GM19023 (cell line): ENCODE results near the gene NCKAP5L.
"Not testable (repeated sequence)": the region's sequence is repeated elsewhere in the genome, so short reads cannot be mapped to it uniquely, and the experiment has no call there.

Experiments
- ATAC-seq: cut with Tn5 transposase; IDR thresholded peaks from one replicate; pipeline ENCODE4 v1.9.1; 2021; ENCODE audit warnings: mild to moderate bottlenecking, moderate library complexity; ENCODE audit not compliant: unreplicated experiment

Gene NCKAP5L

DNA sequence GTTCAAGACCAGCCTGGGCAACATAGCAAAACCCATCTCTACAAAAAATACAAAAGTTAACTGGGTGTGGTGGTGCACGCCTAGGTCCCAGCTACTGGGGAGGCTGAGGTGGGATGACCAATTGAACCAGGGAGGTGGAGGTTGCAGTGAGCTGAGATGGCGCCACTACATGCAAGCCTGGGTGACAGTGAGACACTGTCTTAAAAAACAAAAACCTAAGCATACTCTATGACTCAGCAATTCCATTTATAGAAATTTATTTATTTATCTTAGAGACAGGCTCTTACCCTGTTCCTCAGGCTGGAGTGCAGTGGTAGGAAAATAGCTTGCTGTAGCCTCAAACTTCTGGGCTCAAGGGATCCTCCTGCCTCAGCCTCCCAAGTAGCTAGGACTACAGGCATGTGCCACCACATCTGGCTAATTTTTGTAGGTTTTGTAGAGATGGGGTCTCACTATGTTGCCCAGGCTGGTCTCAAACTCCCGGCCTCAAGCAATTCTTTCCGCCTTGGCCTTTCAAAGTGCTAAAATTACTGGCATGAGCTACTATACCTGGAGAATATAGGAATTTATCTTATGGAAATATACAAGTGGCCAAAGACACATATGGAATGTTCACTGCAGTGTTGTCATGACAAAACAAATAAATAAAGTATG is 43.3 kb downstream of the NCKAP5L start:
- ATAC-seq, result no peak

DNA sequence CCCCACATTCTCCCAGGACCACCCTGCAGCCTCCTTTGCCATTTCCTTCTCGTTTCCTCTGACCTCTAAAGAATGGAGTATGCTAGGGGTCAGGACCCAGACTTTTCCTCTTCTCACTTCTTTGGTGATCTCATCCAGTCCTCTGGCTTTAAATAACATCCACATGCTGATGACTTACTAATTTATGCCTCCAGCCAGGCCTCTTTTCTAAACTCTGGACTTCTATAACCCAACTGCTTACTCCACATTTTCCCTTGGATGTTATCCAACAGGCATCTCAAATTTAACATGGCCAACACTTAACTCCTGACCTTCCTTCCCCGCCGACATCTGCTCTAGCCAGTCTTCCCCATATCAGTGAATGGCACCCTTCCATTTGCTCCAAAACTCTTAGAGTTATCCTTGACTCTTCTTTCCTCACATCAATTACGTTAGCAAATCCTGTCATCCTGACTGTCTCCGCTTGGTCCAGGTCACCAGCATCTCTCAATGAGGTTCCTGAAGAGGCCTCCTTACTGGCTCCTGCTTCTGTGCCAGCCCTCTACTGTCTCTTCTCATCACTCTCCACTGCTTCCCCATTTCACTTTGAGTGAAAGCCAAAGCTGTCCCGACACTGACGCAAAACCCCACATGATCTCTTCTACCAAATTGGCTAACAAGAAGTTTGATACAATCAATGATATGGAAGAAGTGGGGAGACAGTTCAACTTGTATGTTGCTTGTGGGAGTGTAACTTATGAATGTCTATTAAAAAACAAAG is 44.1 kb downstream of the NCKAP5L start:
- no peak for ATAC-seq

DNA sequence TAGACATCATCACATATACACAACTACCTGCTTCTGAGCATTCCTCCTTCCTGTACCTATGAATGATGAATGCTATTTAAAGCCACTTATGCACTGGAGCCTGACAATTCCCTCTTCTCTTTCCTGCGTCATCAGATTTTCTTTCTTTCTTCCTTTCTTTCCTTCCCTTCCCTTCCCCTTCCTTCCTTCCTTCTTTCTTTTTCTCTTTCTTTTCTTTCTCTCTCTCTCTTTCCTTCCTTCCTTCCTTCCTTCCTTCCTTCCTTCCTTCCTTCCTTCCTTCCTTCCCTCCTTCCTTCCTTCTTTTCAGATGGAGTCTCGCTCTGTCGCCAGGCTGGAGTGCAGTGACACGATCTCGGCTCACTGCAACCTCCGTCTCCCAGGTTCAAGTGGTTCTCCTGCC is 47.3 kb downstream of the NCKAP5L start:
- ATAC-seq, result not testable (repeated sequence)

DNA sequence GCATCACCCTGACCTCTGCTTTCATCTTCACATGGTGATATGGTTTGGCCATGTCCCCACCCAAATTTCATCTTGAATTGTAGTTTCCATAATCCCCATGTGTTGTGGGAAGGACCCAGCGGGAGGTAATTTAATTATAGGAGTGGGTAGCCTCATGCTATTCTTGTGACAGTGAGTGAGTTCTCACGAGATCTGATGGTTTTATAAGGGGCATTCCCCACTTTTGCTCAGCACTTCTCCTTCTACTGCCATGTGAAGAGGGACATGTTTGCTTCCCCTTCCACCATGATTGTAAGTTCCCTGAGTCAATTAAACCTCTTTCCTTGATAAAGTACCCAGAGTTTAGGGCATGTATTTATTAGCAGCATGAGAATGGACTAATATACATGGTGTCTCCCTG is 48.6 kb downstream of the NCKAP5L start:
- no peak for ATAC-seq

DNA sequence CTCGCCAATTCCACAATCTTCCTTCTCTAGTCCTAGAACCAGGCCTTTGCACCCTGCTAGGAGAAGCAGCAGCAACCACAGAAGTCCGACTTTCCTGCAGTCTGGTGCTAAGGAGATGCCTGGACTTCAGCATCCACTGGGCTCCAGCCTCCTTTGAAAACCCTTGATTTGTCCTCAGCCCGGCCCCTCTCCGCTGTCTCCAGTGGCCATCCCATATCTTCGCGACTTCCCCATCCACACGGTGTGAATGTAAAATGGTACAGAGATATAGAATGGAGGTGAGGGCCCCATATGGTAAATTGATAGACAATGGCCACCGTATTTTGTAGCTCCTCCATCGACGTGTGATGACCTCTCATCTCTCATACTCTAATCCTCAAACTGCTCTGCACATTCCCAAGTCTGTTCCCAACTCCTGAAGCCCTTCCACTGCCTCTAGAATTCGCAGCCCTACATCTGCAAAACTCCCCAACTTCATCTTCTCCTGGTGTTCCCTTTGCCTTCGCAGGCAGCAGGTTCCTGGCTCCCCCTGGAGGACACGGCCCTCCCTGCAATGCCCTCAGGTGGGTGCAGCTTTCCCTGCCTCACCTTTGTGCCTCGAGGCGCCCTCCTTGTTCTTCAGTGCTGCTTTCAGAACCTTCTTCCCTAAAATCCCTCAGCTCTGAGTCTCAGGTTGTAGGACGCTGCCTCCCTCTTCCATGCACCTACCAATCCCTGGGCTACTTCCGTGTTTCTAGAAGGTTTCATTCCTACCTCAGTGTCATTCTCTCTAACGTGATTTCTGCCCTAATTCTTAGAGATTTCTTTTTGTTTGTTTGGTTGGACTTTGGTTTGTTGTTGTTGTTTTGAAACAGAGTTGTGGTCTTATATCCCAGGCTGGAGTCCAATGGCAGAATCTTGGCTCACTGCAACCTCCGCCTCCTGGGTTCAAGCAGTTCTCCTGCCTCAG is 50.1 kb downstream of the NCKAP5L start:
- ATAC-seq, result no peak

DNA sequence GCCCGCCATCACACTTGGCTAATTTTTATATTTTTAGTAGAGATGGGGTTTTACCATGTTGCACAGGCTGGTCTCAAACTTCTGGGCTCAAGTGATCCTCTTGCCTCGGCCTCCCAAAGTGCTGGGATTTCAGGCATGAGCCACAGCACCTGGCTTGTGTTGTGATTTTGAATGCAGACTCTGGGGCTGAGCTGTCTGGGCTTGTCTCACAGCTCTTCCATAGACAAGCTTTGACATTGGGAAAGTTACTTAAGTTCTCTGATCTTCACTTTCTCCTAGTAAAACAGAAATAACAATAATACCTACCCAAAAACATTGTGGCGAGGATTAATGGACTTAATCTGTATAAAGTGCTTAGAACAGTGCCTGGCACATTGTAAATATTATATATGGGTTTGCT is 50.9 kb downstream of the NCKAP5L start:
- ATAC-seq, result no peak

DNA sequence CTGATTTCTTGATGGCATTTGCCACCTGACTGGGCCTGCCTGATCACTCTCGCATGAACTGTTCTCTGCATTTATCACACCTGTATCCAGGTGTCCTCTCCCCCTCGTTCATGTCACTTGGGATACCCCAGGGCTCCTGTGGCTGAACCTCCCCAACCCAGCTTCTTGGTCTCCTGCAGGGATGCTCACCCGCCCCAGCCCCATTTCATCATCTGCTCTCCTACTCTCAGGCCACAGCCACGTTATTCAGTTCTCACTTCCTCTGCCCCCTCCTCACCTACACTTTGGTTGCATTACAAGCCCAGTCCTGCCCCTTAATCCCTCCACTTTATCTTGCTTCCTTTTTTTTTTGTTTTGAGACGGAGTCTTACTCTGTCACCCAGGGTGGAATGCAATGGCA is 51.4 kb downstream of the NCKAP5L start:
- no peak for ATAC-seq

DNA sequence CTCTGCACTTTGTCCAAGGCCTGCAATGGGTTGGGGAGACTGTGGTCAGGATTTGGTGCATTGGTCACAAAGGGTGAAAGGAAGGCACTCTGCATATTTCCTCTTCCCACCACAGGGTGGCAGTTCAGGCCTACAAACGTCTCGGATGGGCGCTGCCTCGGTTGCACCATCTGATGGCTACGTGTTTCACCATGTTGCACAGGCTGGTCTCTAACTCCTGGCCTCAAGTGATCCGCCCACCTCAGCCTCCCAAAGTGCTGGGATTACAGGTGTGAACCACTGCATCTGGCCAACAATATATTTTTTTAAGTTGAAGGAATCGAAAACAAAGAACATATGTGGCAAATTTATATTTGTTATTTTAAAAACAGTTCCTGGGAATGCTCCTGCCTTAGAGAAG is 51.8 kb downstream of the NCKAP5L start:
- no peak for ATAC-seq

DNA sequence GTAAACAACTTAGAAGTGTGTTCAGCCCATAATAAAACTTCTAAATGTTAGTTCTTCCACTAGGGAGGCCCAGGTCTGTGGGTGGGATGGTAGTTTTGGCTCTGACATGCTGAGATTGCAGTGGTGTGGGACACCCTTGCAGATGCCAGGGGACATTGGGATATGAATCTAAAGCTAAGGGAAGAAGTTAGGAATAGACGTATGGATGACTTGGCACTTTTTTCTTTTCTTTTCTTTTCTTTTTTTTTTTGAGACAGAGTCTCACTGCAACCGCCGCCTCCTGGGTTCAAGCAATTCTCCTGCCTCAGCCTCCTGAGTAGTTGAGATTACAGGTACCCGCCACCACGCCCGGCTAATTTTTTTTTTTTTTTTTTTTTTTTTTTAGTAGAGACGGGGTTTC is 55.1 kb downstream of the NCKAP5L start:
- not testable (repeated sequence) for ATAC-seq

DNA sequence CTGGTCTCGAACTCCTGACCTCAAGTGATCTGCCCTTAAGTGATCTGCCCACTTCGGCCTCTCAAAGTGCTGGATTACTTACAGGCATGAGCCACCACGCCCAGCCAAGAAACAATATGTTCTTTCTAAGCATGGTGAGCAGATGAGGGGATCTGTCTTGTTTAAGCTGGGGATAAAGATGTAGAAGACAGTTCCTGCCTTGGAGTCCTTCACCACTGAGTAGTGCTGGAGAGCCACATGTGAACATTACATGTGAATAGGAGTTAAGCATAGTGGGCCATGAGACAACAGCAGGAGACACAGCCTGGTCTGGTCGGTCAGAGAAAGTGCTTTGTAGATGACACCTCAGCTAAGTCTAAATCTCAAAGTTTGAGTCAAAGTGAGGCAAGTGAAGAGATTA is 60.9 kb downstream of the NCKAP5L start:
- ATAC-seq, result no peak

DNA sequence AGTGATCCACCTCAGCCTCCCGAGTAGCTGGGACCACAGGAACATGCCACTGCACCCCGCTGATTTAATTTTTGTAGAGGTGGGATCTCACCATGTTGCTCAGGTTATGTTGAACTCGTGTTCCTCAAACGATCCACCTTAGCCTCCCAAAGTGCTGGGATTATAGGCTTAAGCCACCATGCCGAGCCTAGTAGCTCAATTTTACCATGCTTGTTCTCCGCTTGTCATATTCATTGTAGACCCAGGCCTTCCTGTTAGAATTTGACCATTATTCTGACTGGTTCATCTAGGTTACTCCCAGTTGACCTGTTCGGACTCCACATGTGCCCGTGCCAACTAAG is 62.1 kb downstream of the NCKAP5L start:
- ATAC-seq, result no peak

DNA sequence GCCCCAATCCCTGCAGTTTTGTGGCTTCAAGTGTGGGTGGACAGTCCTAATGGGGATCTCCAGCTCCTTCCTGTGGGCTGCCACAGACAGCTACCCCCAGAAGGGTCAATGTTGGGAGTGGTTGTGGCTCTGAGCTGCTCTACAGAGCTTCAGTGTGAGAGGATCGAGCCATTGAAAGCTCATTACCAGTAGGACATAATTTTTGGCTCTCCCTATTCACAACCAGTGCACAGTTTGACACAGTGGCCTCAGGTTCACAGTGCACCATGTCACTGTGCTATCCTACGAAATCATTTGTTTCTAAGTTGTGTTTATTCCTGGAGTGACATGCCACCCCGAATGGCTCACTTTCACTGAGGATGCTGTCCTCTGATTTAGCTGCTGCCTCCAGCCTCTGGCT is 64.1 kb downstream of the NCKAP5L start:
- no peak for ATAC-seq

DNA sequence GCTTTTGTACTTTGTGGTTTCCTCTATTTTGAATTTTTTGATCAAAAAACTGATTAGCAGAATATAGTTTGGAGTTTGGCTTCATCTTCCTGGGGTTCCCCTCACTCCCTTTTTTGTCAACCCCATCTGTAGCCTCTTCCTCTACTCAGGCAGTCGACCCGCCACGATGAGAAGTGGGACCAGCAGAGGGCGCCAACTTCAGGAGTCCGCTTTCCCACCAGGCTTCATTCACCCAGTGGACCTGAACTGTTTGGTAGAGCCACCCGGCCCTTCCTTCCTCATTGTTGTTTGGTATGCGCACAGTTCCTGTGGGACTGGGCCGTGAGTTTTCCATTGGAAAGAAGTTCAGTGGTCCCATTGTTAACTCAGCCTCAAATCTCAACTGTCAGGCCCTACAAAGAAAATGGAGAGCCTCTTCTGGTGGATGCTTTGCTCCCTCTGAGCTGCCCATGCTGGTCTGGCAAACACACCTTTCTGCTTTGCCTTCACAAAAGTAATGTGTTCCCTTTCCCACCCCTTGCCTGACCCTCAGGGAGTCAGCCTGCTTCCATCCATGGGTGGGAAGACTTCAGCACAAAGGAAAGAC is 65.1 kb downstream of the NCKAP5L start:
- ATAC-seq, result no peak

DNA sequence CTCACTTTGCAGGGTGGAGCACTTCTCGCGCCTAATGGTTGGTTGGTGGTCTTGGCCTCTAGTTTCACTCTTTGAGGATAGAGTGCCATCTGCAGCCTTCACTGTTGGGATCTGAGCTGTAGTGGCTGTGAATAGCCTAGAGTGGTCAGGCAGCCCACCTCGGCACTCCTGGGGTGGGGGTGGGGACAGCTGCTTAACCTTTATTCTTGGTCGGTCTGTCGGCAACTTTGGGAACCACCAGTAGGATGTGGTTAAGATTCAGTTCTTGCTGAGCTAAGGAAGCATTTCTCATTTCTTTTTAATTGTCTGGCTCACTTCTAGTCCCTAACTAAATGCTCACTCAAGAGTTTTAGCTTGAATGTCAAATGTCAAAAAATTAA is 65.8 kb downstream of the NCKAP5L start:
- no peak for ATAC-seq

DNA sequence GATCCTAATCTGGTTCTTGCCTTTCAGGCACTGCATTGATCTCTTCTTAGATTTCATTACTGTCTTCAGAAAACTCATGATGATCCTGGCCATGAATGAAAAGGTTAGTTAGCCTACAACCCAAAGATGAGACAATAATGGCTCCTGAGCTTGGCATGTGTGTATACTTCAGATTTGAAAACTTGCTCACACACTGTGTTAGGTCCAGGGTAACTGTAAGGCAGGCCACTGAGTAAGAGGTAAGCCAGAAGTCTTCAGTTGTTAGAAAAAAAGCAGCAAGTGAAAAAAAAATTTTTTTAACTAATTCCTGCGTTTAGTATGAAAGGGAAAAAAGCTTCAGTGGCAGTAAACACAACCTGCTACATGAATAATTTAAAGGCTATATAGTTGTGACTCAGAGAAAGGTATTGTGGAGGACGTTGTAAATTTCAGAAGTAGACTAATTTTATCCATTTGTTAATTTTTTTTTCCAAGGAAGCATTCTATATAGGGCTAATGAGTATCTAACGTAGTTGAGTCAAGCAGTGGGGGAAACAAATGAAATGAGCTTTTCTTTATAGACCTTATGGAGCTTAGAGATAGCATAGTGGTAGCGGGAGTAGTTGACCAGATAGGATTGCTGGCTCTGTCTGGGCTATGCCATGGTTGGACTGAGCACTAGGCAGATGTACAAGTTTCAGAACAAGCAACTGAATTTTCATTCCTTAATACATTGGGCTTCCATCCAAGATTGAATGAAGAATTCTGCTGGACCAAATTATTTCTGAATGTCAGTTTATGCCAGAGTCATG is 66.3 kb downstream of the NCKAP5L start:
- ATAC-seq, result no peak

DNA sequence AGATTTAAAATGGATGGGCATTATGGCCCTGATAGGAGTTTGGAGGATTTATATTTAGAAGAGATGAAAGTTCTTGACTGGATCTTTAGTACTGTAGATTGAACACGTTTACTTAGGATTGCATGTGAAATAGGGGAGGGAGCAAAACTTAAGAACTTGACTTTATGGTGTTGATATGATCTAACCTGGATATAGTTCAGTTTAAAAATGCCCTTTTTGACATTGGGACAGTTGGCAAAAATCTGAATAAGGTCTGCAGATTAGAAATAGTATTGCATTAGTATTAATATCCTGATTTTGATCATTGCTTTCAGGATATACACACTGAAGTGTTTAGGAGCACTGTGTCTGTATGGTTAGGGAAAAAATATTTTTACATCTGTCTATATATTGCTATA is 77.2 kb downstream of the NCKAP5L start:
- no peak for ATAC-seq

DNA sequence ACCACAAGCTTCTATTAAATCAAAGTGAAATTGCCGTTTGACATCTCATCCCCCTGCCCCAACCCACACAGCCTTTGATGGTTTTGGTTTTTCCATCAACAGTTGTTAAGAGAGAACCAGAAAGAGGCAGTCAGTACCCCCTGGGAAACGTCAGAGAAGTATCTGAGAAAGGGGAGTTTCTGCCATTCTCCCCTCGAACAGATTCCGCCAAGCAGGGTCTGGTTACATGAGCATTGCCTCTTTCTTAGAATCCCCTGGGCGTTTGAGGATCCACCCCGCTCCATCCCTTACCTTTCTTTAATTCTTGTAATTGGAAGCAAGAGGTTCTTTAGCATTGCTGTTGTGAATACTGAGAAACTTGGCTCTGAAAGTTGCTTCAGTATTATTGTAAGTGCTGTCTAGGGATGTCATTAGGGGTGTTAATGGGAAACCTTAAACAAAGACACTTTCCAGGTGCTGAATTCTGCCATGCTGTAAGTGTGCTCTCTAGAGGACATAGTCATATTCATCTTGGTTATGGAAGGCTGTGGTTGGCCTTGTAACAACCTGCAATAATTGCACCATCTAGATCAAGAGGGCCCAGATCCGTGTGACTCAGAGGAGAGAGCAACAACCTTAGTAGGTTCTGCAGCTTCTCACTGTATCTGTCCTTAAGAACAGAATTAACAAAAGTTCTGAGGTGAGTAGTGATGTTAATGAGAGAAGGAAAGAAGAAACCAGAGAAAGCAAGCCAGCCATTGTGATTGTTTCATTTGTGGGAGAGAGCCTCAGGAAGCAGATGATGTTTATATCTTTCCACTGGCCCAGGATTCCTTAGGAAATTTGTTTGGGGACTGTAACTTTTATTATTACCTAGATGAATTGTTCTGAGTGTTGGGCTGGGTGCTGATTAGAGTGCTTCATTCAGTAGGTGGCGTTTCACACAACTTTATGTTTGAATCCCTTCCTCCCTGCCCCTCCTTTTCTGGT is 77.9 kb downstream of the NCKAP5L start:
- no peak for ATAC-seq

DNA sequence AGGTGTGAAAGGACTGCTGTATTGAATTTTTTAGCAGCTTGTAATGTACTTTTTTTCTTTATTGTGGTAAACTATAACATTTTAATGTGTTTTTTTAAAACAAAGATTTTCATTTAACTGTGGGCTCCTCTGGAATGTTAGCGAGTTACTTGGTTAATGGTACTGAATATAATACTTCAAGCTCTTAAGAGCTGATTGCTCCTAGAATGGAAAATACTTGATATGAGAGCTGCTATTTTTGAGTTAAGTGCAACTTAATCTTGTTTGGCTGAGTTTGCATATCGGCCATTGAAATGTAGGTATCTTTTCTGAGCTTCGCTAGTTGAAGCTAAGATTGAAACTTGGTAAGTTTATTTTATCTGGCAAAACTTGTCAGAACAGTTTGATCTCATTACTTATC is 79.4 kb downstream of the NCKAP5L start:
- no peak for ATAC-seq

DNA sequence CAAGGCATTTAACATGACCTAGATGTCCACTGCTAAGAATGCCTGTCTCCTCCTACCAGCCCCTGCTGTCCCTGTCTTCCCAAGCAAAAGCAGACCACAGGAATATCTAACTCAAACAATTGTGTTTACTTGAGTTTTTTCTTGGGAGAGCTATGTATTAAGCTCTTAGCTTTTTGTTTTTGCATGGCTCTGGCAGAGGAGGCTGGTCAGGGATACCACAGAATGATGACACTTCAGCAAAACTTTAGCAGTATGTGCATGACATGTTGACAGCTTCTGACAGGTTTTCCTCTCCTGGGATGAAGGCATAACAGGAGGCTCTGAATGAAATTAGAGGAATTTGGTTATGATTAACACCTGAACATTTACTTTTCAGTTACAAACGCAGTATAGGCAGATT is 79.9 kb downstream of the NCKAP5L start:
- ATAC-seq, result no peak
